UCSD-AML1 (cell line): ENCODE data around the gene GNAQ.
"Not testable (repeated sequence)": the region's sequence is repeated elsewhere in the genome, so short reads cannot be mapped to it uniquely, and the experiment has no call there.

Experiments used
- DNase-seq: peaks from one replicate; lab custom pipeline; 2025; ENCODE audit not compliant: unreplicated experiment; lab: John Stamatoyannopoulos, UW

GNAQ gene

GRCh38 chr9:78031444-78031892 is at the start of gene GNAQ:
TSS of gene GNAQ (minus strand) at chr9:78031811. CDS start at chr9:78031235, 576 bp downstream.
- DNase-seq, result no peak

- DNase-seq, result no peak
These were observed 43.0 kb upstream of the GNAQ start for GRCh38 chr9:78074385-78075291.

GRCh38 chr9:78073722-78074121 is 42.1 kb upstream of the GNAQ start:
- peak; percentile 20 for DNase-seq

- DNase-seq, result no peak
These were observed 41.1 kb upstream of the GNAQ start for GRCh38 chr9:78072586-78073199.

GRCh38 chr9:78070521-78070920 is 38.9 kb upstream of the GNAQ start:
- DNase-seq, result no peak

GRCh38 chr9:78064075-78064474 is 32.5 kb upstream of the GNAQ start:
- DNase-seq, result no peak

- no peak for DNase-seq
These were observed 31.1 kb upstream of the GNAQ start for GRCh38 chr9:78062710-78063109.

GRCh38 chr9:78054218-78054617 is 22.6 kb upstream of the GNAQ start:
- not testable (repeated sequence) for DNase-seq

- no peak for DNase-seq
These were observed 22.0 kb upstream of the GNAQ start for GRCh38 chr9:78053627-78054026.

- DNase-seq, result no peak
These were observed 18.8 kb upstream of the GNAQ start for GRCh38 chr9:78050421-78050820.

GRCh38 chr9:78049484-78049883 is 17.9 kb upstream of the GNAQ start:
- DNase-seq, result no peak

GRCh38 chr9:78047106-78047505 is 15.5 kb upstream of the GNAQ start:
- no peak for DNase-seq

- DNase-seq, result no peak
These were observed 14.5 kb upstream of the GNAQ start for GRCh38 chr9:78046112-78046511.

- DNase-seq, result no peak
These were observed 13.3 kb upstream of the GNAQ start for GRCh38 chr9:78044886-78045285.

- no peak for DNase-seq
These were observed 12.6 kb upstream of the GNAQ start for GRCh38 chr9:78044189-78044588.

- DNase-seq, result no peak
These were observed 10.4 kb upstream of the GNAQ start for GRCh38 chr9:78041971-78042370.

- no peak for DNase-seq
These were observed 9.1 kb upstream of the GNAQ start for GRCh38 chr9:78040726-78041125.

GRCh38 chr9:78038620-78039300 is 7.1 kb upstream of the GNAQ start:
- DNase-seq, result no peak

GRCh38 chr9:78035383-78035993 is 3.9 kb upstream of the GNAQ start:
- DNase-seq, result peak; percentile 40

- no peak for DNase-seq
These were observed 2.3 kb upstream of the GNAQ start for GRCh38 chr9:78033870-78034269.

- DNase-seq, result no peak
These were observed 1.3 kb upstream of the GNAQ start for GRCh38 chr9:78032730-78033457.
